ENCODE measurements around the gene PHLDA3.
A peak's percentile ranks its signal among the peaks of the same experiment; 100 is the strongest.
"Not testable (repeated sequence)": the region's sequence is repeated elsewhere in the genome, so short reads cannot be mapped to it uniquely, and the experiment has no call there.

Gene PHLDA3

DNA sequence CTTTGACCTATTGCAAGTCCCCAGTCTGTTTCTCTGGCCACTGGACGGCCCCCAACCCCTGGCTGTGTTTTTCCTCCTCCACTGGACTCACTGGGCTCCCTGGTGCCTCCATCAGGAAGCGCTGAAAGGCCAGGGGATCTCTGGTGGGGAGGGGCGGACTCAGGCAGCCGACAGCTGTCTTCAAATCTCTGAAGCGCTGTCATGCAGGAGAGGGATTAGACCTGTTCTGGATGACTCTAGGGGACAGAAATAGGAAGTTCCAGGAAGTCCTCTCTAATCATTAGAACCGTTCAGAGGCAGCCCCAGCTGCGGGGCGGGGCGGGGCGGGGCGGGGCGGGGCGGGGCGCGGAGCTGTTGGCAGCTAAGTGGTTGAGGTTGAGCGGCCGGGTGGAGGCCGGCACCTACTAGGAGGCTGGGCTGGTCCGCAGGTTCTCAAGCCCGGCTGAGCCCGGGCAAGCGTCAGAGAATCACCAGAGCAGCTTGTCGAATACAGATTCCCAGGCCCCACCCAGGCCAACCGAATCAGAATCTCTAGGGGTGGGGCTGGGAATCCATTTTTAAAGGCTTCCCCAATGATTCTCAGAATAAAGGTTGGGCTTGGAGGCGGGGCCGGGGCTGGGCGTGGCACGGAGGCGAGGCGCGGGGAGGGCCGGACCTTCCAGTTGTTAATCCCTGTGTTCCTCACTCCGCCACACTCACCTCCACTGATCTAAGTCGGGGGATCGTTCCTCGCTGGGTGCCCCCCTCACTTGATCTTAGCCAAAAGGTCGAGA, 11.4 kb upstream of the PHLDA3 start:
- TF ChIP-seq SPI1 (IDR thresholded peaks at IDR 0.05; ENCODE audit: low read depth, low read length) (no peak), POU2F2 (IDR thresholded peaks at IDR 0.05; ENCODE audit: low read depth, low read length) (0 out of 2 replicates have a peak, but pooled peaks have one; percentile 7), POLR2AphosphoS5 (IDR thresholded peaks at IDR 0.05; ENCODE audit: low read depth, low read length) (no peak)
- DNase-seq (ENCODE audit: insufficient read length, low spot score) (peak; percentile 71), FAIRE-seq (no peak)

DNA sequence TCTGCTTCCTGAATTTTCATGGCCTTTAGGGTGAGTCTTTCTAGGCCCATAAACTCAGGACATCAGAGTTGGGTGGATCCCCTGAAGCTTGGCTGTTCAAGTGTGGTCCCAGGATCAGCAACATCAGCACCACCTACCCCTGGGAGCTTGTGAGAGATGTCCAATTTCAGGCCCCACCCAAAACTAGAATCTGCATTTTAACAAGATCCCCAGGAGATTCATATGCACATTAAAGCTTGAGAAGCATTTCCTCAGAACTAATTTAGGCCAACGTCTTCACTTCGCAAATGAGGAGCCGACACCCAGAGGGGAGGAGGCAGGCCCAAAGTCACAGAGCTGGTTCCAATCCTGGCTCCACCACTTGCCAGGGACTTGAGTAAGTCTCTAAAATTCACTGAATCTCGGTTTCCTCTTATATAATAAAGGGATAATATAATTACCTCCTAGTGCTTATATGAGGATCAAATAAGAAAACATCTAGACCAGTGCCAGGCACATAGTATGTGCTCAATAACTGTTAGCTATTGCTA, 10.3 kb upstream of the PHLDA3 start:
- DNase-seq (ENCODE audit: insufficient read length, low spot score) (no peak), FAIRE-seq (no peak)
- no peak for TF ChIP-seq POU2F2 (IDR thresholded peaks at IDR 0.05; ENCODE audit: low read depth, low read length)
- no peak for TF ChIP-seq POLR2A (IDR thresholded peaks at IDR 0.05; ENCODE audit: low read depth, low read length)
- no peak for TF ChIP-seq SPI1 (IDR thresholded peaks at IDR 0.05; ENCODE audit: low read depth, low read length)
- TF ChIP-seq PAX5 (IDR thresholded peaks at IDR 0.05; ENCODE audit: insufficient read depth, low read length, severe bottlenecking) = no peak
- no peak for TF ChIP-seq TAF1 (IDR thresholded peaks at IDR 0.05; ENCODE audit: low read depth, low read length)
- TF ChIP-seq POLR2AphosphoS5 (IDR thresholded peaks at IDR 0.05; ENCODE audit: low read depth, low read length) = no peak

DNA sequence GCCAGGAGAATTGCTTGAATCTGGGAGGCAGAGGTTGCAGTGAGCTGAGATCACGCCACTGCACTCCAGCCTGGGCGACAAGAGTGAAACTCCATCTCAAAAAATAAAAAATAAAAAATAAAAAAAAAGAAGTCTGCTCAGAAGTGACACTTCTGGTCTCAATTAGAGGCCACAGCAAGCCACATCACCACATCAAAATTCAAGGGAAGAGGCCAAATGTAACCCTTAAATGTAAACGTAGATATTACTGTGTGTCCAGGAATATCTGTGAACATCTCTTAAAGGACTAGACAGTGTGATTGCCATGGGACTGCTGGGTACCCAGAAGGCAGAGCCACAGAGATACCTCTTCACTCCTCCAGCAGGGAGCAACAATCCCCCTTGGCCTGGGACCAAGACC, 9.7 kb upstream of the PHLDA3 start:
- not testable (repeated sequence) for FAIRE-seq; DNase-seq (ENCODE audit: insufficient read length, low spot score)

DNA sequence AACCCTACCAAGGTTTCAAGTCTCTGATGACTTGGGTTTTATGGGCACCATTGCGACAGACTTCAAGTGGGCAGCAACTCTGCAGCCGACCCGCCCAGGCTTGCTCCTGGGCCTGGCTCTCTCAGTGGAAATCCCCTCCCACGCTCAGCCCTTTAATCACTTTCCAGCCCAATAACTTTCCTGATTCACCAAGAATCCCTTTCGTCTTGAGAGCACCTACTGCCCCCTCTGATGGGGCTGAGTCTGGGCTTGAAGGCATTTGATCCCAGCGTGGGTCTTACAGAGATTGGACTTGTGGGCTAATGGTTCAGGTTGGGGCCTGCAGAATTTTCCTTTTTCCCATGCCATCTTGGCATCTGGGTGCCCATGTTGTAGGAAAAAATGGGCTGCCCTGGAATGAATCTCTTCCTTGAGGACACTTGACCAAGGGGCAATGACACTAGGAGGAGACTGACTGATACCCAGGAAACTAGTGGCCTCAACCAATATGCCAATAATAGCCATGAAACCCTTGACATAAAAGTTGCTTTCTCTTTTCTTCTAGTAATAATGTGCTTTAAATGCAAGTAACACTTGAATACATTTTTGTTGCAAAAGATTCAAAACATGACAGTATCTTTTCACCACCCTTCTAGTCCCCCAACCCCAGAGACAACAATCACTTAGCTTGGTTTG, 7.8 kb upstream of the PHLDA3 start:
- TF ChIP-seq TAF1 (IDR thresholded peaks at IDR 0.05; ENCODE audit: low read depth, low read length) = no peak
- no peak for TF ChIP-seq SPI1 (IDR thresholded peaks at IDR 0.05; ENCODE audit: low read depth, low read length)
- no peak for TF ChIP-seq PAX5 (IDR thresholded peaks at IDR 0.05; ENCODE audit: insufficient read depth, low read length, severe bottlenecking)
- no peak for TF ChIP-seq POU2F2 (IDR thresholded peaks at IDR 0.05; ENCODE audit: low read depth, low read length)
- TF ChIP-seq POLR2A (IDR thresholded peaks at IDR 0.05; ENCODE audit: low read depth, low read length) = no peak
- no peak for TF ChIP-seq POLR2AphosphoS5 (IDR thresholded peaks at IDR 0.05; ENCODE audit: low read depth, low read length)
- FAIRE-seq (peak; percentile 56), DNase-seq (ENCODE audit: insufficient read length, low spot score) (no peak)

DNA sequence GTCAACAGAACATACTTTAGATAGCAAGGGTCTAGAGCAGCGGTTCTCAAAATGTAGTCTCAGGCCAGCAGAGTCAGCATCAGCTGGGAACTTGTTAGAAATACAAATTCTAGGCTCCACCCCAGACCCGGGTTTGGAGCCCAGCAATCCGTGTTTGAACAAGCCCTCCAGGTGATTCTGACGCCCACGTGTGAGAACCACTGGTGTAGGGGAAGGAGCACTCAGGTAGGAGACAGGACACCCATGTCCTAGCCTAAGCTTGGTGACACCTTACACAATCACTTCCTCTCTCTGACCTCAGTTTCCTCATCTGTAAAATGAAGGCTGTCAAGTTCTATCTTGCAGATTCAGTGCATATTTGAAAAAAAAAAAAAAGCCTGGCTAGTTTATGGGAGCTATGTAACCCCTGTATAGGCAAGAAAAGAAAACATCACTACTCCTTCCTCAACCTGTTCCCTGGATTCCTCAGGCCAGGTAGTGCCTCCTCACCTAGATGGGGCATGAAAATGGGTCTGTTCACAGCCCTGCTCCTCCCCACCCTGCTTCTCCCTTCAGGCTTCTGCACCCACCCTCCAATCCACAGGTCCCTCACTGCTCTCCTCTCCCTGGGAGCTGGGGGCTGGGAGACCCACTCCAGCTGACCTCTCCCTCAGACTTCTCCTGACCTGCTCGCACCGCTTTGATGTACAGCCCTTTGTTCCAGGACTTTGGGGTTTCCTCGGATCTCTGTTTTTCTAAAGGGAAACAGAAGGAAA, 7.1 kb upstream of the PHLDA3 start:
- no peak for DNase-seq (ENCODE audit: insufficient read length, low spot score)
- TF ChIP-seq TAF1 (IDR thresholded peaks at IDR 0.05; ENCODE audit: low read depth, low read length) (no peak), POLR2A (IDR thresholded peaks at IDR 0.05; ENCODE audit: low read depth, low read length) (no peak), POU2F2 (IDR thresholded peaks at IDR 0.05; ENCODE audit: low read depth, low read length) (no peak), PAX5 (IDR thresholded peaks at IDR 0.05; ENCODE audit: insufficient read depth, low read length, severe bottlenecking) (no peak), SPI1 (IDR thresholded peaks at IDR 0.05; ENCODE audit: low read depth, low read length) (0 out of 2 replicates have a peak, but pooled peaks have one; percentile 7)
- no peak for FAIRE-seq

DNA sequence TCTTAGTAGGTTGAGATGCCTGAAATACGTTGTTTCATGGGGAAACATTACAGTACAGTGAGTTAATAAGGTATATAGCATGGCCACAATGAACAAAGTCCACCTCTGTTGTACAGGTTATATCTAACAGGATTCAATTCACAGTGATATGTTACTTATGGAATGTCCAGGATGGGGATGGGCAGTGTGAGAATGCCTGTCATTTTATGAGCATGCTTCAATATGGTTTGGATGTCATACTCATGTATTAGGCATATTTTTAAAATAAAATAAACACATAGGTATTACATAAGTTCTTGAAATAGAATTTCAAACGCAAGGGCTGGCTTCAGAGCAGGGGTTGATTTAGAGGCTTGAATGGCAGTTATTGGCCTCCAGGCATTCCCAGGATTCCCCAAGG, 6.1 kb upstream of the PHLDA3 start:
- no peak for FAIRE-seq
- TF ChIP-seq PAX5 (IDR thresholded peaks at IDR 0.05; ENCODE audit: insufficient read depth, low read length, severe bottlenecking) (no peak), TAF1 (IDR thresholded peaks at IDR 0.05; ENCODE audit: low read depth, low read length) (no peak), POLR2A (IDR thresholded peaks at IDR 0.05; ENCODE audit: low read depth, low read length) (no peak), POLR2AphosphoS5 (IDR thresholded peaks at IDR 0.05; ENCODE audit: low read depth, low read length) (no peak), SPI1 (IDR thresholded peaks at IDR 0.05; ENCODE audit: low read depth, low read length) (no peak), POU2F2 (IDR thresholded peaks at IDR 0.05; ENCODE audit: low read depth, low read length) (no peak)
- DNase-seq (ENCODE audit: insufficient read length, low spot score) = no peak

DNA sequence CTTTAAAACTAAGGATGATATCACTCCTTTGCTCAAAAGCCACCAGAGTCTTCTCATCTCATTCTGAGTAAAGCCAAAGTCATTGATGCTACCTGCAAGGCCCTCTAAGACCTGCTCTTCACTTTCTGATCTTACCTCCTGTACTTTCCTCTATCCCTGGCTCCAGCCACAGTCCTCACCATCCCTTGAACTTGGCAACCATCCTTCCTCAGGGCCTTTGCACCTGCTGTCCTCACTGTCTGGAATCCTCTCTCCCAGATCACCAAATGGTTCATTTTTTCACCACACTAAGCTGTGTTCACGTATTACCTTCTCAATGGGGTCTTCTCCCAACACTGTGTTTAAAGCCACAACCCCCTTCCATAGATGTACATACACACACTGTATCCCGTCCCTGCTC, 4.3 kb upstream of the PHLDA3 start:
- TF ChIP-seq POLR2A (IDR thresholded peaks at IDR 0.05; ENCODE audit: low read depth, low read length) (no peak), PAX5 (IDR thresholded peaks at IDR 0.05; ENCODE audit: insufficient read depth, low read length, severe bottlenecking) (no peak), POU2F2 (IDR thresholded peaks at IDR 0.05; ENCODE audit: low read depth, low read length) (no peak), POLR2AphosphoS5 (IDR thresholded peaks at IDR 0.05; ENCODE audit: low read depth, low read length) (no peak), TAF1 (IDR thresholded peaks at IDR 0.05; ENCODE audit: low read depth, low read length) (no peak), SPI1 (IDR thresholded peaks at IDR 0.05; ENCODE audit: low read depth, low read length) (no peak)
- FAIRE-seq = no peak

DNA sequence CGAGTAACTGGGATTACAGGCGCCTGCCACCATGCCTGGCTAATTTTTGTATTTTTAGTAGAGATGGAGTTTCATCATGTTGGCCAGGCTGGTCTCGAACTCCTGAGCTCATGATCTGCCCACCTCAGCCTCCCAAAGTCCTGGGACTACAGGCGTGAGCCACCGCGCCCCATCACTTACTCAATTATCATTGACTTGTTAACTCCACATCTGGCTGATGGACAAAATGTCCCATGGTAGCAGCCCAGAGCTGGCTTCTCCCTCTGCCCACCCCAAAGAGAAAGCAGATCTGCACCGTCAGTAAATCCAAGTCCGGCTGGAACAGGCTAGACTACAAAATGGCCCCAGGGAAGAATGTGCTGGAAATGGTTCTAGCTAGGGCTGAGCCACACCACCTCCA, 3.3 kb upstream of the PHLDA3 start:
- not testable (repeated sequence) for DNase-seq (ENCODE audit: insufficient read length, low spot score); FAIRE-seq

More for the DNA sequence above, 4.3 kb upstream of the PHLDA3 start:
- no peak for DNase-seq (ENCODE audit: insufficient read length, low spot score)

DNA sequence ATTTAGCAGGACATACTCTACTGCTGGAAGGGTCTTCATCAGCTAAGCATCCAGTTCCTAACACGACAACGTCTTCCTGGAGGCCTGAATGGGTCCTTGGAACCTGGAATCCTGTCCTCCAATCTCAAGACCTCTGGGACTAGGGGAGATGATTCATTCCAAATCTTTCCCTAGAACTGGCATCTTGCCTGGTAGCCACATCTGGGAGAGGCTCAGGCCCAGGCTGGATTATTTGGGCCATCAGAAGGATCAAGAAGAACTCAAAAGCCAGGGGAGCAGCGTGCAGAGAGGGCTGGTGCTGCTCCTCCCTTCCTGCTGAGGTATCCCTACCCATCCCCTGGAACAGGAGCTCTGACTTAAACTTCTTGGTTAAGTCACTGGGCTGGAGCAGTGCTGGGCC, 2.8 kb upstream of the PHLDA3 start:
- TF ChIP-seq POLR2AphosphoS5 (IDR thresholded peaks at IDR 0.05; ENCODE audit: low read depth, low read length) (no peak), POU2F2 (IDR thresholded peaks at IDR 0.05; ENCODE audit: low read depth, low read length) (no peak), SPI1 (IDR thresholded peaks at IDR 0.05; ENCODE audit: low read depth, low read length) (no peak), TAF1 (IDR thresholded peaks at IDR 0.05; ENCODE audit: low read depth, low read length) (no peak), PAX5 (IDR thresholded peaks at IDR 0.05; ENCODE audit: insufficient read depth, low read length, severe bottlenecking) (no peak), POLR2A (IDR thresholded peaks at IDR 0.05; ENCODE audit: low read depth, low read length) (no peak)
- FAIRE-seq = no peak
- DNase-seq (ENCODE audit: insufficient read length, low spot score) = no peak

All from GM12891 (cell line).